Measurements from ENCODE around the gene RARA. TPM values are rescaled to one million over a fixed set of nuclear protein-coding genes. Genes with fewer than 3 reads are reported as not detected.
"Not testable (repeated sequence)": the region's sequence is repeated elsewhere in the genome, so short reads cannot be mapped to it uniquely, and the experiment has no call there.

RARA gene
- total RNA-seq, 1 experiment from 2014 or later, result 11.4 TPM

- DNase-seq (ENCODE audit: low read depth), result no peak
- in situ Hi-C loops (cut with HindIII; ENCODE audit: low pct_unique_long_range_greater_than_20kb, low sequenced_read_pairs), result no loop called here
Observed at GRCh38 chr17:40377832-40378231, 68.9 kb downstream of the RARA start.

GRCh38 chr17:40378966-40379365 lies 70.0 kb downstream of the RARA start:
- no peak for DNase-seq (ENCODE audit: low read depth)
- in situ Hi-C loops (cut with HindIII; ENCODE audit: low pct_unique_long_range_greater_than_20kb, low sequenced_read_pairs), result no loop called here

- in situ Hi-C loops (cut with HindIII; ENCODE audit: low pct_unique_long_range_greater_than_20kb, low sequenced_read_pairs), result no loop called here
- DNase-seq (ENCODE audit: low read depth), result peak; percentile 11
Observed at GRCh38 chr17:40382251-40382650, 73.3 kb downstream of the RARA start.

- DNase-seq (ENCODE audit: low read depth); in situ Hi-C loops (cut with HindIII; ENCODE audit: low pct_unique_long_range_greater_than_20kb, low sequenced_read_pairs): not testable (repeated sequence)
Observed at GRCh38 chr17:40386555-40386954, 77.6 kb downstream of the RARA start.

GRCh38 chr17:40399185-40399584 lies 90.2 kb downstream of the RARA start:
- in situ Hi-C loops (cut with HindIII; ENCODE audit: low pct_unique_long_range_greater_than_20kb, low sequenced_read_pairs), result no loop called here
- DNase-seq (ENCODE audit: low read depth), result peak; percentile 52

- in situ Hi-C loops (cut with HindIII; ENCODE audit: low pct_unique_long_range_greater_than_20kb, low sequenced_read_pairs), result no loop called here
- DNase-seq (ENCODE audit: low read depth), result no peak
Observed at GRCh38 chr17:40402668-40403067, 93.7 kb downstream of the RARA start.

GRCh38 chr17:40404003-40404402 lies 95.0 kb downstream of the RARA start:
- in situ Hi-C loops (cut with HindIII; ENCODE audit: low pct_unique_long_range_greater_than_20kb, low sequenced_read_pairs), result no loop called here
- DNase-seq (ENCODE audit: low read depth), result no peak

Other genes starting within 250 kb of the RARA start
- 9.1 and 16.4 TPM in 2 replicates for gene THRA, start 246.2 kb upstream of the RARA start, total RNA-seq (2014; rRNA removed; shearing (Covaris generic); ENCODE audit: low replicate concordance)
- gene NR1D1, start 208.6 kb upstream of the RARA start, total RNA-seq (2014; rRNA removed; shearing (Covaris generic); ENCODE audit: low replicate concordance), result 1.1 and 1.6 TPM in 2 replicates
- 32.3 and 42.7 TPM in 2 replicates for gene MSL1, start 187.2 kb upstream of the RARA start, total RNA-seq (2014; rRNA removed; shearing (Covaris generic); ENCODE audit: low replicate concordance)
- 27.5 and 37.9 TPM in 2 replicates for gene CASC3, start 168.6 kb upstream of the RARA start, total RNA-seq (2014; rRNA removed; shearing (Covaris generic); ENCODE audit: low replicate concordance)
- gene RAPGEFL1, start 131.7 kb upstream of the RARA start, total RNA-seq (2014; rRNA removed; shearing (Covaris generic); ENCODE audit: low replicate concordance), result 1.7 and 5.9 TPM in 2 replicates
- gene WIPF2, start 89.9 kb upstream of the RARA start, total RNA-seq (2014; rRNA removed; shearing (Covaris generic); ENCODE audit: low replicate concordance), result 7.7 and 9.1 TPM in 2 replicates
- 60.9 and 68.1 TPM in 2 replicates for gene CDC6, start 21.3 kb upstream of the RARA start, total RNA-seq (2014; rRNA removed; shearing (Covaris generic); ENCODE audit: low replicate concordance)
- not detected in 2 replicates for gene GJD3, start 55.6 kb downstream of the RARA start, total RNA-seq (2014; rRNA removed; shearing (Covaris generic); ENCODE audit: low replicate concordance)
- gene TOP2A, start 108.7 kb downstream of the RARA start, total RNA-seq (2014; rRNA removed; shearing (Covaris generic); ENCODE audit: low replicate concordance), result 131 and 148 TPM in 2 replicates
- 198 and 232 TPM in 2 replicates for gene IGFBP4, start 134.3 kb downstream of the RARA start, total RNA-seq (2014; rRNA removed; shearing (Covaris generic); ENCODE audit: low replicate concordance)
- gene TNS4, start 192.4 kb downstream of the RARA start, total RNA-seq (2014; rRNA removed; shearing (Covaris generic); ENCODE audit: low replicate concordance), result not detected in 2 replicates

Data from Caki2 (cell line).